Amniotic stem cell (primary cell): Measurements from ENCODE around the gene GTF2A1L.

Experiments used
- DNase-seq: peaks from one replicate; lab custom pipeline; 2025; lab: John Stamatoyannopoulos, UW

Gene GTF2A1L

DNA sequence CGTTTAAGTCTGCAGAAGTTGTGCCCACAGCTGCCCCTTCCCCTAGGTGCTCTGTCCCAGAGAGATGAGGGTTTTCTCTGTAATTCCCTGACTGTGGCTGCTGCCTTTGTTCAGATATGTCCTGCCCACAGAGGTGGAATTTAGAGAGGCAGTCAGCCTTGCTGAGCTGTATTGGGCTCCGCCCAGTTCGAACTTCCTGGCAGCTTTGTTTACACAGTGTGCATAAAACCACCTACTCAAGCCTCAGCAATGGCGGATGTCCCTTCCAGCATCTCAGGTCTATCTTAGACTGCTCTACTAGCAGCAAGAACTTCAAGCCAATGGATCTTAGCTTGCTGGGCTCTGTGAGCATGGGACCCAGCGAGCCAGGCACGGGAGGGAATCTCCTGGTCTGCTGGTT is 89.8 kb downstream of the GTF2A1L start:
- no peak for DNase-seq

DNA sequence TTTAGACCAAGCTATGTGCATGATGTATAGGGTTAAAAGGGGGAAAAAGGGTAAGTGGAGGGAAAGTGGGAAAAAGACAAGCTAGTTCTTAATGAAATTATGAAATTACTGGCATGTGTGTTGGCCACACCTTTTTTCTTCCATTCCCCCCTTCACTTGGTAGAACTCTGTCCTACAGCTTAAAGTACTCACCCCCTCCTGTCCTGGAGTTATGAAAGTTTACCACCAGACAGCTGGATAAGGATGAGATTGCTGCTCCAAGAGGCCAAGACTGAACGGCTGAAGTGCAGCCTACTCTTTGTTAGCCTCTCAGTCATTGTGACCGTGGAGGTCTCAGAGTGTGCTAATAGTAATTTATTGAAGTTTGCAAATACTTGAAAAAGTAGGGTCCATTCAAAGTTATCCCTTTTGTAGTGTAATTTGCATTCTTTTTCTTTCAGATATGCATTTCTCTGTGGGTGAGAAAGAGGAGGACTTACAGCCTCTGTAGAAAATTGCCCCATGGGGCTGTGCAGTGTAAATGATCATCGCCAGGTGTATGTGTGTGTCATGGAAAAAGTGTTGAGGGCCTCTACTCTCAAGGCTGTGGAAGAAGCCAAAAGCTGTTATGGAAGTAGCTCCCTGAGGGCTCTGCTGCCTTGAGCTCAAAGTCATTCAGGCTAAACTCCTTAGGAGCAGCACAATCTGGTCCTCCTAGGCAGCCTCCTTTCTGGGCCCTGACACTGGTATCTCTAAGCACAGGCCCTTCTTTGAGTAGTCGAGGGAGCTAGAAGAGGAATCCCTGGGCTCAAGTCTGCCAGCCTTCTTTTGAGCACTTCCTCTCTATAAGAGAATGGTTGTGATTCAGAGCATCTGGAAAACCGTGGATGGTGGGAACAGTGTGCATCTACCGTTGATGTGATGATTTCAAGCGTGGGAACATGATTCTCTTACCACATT is 91.7 kb downstream of the GTF2A1L start:
- no peak for DNase-seq

DNA sequence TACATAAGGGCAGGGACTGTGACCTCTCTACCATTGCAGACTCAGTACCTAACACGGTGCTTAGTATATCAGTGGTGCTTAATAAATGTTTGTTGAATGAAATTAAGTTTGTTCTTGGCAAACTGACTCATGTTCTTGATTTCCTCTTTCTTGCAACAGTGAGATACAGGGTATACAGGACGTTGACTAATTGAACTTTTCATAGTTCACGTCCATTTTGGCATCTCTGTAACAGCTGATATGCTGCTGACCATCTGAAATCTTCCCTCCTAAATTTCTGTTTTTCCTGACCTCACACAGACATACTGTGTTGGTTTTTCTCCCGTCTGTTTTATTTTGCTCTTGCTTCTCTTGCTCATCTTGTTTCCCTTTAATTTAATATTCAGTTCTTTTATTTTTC is 93.7 kb downstream of the GTF2A1L start:
- DNase-seq: no peak

DNA sequence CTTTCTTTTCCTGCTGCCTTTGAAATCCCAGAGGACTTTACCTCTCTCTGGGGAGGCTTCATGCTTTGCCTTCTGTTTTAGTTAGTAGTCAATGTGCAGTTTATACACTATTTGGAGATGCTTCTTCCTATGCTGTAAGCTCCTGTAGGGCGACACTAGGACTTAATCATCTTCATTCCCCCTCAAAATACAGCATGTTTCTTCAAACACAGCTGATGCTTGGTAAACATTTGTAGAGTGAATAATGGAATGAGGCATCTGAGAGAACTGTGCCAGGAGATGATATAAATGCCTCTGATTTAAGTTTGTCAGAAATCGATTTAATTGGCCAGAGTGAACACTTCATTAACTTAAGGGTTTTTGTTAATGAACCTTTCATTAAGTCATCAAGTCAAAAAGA is 94.5 kb downstream of the GTF2A1L start:
- no peak for DNase-seq

DNA sequence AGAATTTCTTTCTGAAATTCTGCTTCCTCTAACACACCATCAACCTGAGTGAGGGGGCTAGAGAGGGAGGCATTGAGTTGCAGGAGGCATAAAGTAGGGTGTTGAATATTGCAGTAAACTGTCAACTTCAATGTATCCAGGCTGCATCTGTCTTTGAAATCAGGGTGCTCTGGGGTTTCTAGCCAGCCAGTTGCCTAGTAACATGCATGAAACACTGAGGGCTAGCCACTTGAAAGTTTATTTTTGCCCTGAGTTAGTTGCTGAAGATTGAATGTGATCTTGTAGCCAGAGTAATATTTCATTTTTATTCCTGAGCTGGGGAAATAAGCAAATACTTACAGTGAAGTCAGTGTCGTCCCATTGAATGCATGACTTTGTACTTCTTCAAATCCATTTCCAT is 96.0 kb downstream of the GTF2A1L start:
- no peak for DNase-seq

DNA sequence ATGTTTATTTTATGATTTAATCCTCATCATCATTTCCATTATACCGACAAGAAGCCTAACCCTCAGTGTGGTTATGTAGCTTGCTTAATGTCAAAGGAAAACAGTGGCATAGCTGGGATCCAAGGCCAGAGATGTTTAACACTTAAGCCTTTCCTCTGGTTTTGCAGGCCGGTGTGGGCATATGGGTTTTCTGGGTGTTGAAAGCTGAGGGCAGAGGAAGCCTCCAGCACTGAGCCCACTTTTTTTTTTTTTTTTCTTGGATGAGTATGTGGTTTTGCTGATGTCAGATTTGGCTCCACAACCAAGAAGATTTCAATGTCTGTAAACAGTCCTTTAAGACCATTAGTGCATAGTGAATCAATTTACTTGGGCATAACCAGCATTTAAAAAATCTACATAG is 96.6 kb downstream of the GTF2A1L start:
- no peak for DNase-seq

DNA sequence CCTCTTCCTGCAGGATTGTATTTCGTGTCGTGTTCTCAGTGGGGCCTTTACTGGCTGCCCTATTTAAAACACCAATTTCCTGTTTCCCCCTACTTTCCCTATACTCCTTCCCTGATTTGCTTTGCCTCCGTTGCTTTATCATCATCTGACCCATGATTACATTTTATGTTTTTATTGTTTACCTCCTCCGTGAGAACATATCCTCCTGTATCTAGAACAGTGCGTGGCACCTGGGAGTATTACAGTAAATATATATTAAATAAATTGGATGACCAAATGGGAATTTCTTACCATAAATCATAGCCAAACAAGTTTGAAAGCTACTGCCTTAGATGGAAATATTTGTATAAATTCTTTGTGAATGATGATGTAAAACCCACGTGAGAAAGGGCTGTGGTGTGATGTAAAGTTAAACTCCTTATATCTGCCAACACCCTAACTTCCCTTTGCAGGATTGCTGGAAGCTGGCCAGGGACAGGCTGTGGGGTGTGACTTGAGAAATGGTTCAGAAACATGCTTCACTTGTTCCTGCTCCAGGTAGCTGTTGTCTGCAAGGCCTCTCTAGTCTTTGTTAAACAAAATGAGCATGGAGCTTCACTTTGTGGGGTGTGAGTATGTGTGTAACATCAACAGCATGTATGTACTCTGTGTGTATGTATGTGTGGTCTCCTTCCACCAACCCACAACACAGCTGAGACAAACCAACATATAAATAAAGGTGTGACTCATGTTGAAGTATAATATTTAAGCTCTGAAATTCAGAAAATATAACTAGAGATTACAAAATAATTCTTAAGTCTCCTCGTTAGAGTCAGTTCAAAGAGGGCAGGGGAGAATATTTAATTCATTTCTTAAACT is 97.6 kb downstream of the GTF2A1L start:
- no peak for DNase-seq

DNA sequence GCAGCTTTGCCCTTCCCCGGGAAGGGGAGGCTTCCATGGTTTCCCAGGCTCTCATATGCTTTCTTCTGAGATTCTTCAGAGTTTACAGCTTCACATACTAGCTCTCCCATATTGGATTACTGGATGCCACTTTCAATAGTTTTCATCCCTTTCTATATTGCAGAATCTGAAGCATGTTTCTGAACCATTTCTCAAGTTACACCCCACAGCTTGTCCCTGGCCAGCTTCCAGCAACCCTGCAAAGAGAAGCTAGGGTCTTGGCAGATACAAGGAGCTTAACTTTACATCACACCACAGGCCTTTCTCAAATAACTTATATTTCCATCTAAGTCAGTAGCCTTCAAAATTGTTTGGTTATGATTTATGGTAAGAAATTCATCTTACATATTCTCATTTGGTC is 98.3 kb downstream of the GTF2A1L start:
- DNase-seq: no peak

DNA sequence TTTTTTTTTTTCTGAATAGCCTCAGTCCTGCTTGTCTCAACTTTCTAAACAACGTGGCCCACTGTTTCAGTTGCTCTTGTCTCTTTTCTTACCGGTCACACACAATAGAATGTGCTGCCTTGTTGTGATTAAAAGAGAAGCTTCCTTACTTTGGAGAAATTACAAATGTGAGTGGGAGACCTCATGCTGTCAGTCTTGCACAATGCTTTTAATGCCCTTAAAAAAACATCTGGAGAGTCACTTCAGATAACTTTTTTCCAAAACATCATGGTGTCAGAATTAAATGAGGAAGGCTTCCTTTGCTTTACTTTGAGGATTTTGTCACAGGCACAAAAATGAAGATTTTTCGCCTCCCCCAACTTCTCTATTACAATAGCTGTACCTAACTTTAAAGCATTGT is 100.2 kb downstream of the GTF2A1L start:
- DNase-seq: no peak

DNA sequence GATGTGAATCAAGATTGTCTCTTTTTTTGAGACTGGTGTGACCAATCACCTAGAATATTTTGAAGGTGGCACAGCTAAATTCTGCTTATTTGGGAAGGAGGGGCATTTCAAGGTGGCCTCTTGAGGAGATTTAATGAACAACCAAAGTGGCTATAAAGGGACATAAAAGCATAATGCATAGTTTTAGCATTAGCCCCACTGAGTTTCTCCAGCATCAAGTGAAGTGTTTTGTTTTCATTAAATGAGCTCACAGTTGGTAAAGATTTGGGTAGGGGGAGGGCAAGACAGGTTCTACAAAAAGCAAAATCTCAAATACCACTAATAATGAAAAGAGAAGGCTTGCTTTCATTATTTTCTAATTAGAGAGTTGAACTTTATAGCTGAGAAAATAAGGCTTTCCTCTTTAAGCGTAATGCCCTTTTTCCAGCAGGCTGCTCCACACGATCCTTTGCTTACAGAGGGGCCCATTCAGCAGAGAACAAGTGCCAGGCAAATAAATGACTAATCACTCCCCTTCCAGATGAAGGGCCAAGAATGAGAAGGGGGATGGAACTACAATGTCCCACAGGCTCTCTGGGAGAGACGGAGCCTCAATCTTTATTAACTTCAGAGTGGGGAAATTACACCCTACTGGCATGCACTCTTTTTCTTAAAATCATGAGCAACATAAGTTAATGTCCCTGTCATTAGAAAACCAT is 102.0 kb downstream of the GTF2A1L start:
- no peak for DNase-seq

DNA sequence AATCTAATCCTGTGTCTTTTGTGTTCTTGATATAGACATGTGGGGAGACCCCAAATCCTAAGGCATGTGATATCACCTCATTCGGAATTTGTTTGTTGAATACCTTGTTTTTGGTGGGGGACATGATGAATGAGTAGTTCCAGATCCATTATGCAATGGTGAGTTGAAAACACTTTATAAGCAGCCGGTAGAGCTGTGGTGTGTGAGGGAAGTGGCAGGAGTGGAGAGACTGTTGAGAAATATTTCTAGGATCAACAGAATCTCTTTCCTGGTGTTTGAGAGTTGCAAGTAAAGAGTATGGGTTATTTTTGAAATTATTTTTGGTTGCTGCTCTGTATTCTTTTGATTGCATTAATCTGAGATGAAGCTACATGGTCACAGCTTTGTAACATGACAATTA is 103.5 kb downstream of the GTF2A1L start:
- no peak for DNase-seq

DNA sequence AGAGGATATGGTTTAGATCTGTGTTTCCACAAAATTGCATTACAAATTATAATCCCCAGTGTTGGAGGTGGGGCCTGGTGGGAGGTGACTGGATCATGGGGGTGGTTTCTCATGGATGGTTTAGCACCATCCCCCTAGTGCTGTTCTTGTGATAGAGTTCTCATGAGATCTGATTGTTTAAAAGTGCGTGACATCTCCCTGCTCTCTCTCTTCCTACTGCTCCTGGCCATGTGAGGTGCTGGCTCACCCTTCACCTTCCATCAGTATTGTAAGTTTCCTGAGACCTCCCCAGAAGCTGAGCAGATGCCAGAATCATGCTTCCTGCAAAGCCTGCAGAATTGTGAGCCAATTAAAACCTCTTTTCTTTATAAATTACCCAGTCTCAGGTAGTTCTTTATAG is 104.7 kb downstream of the GTF2A1L start:
- DNase-seq: no peak

DNA sequence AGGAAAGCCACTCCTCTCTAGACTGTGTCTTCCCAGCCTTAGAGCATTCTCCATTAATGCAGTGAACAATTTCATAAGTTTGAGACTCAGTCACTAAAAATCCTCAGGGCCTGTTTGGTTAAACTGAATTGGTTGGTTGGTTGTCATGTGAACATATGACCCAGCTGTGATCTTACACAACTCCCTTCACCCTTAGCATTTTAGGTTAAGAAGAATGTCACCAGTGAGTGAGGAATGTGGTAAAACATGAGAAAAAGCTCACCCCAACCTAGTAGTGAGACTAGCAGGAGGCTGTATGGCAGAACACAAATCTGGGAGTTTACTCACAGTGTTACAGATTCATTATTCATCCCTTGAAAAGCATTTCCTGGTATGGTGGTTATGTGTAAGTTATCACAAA is 105.5 kb downstream of the GTF2A1L start:
- peak; percentile 57 for DNase-seq

DNA sequence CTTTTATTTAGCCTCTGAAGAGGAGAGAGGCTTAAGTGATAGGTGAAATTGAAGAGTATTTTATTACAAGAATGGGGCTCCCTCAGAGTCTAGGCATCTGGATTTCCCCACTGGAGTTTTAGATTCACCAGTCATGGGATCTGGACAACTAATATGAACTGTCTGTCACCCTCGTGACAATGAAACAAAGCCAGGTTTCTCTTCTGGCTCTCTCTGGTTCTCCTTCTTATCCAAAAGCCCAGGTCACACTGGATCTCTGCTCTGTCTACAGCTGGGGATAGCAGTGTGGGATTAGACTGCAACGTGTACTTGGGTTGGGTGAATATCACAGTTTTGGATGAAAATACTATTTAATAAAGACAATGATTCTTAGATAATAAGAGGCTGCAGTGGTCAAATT is 106.6 kb downstream of the GTF2A1L start:
- no peak for DNase-seq

DNA sequence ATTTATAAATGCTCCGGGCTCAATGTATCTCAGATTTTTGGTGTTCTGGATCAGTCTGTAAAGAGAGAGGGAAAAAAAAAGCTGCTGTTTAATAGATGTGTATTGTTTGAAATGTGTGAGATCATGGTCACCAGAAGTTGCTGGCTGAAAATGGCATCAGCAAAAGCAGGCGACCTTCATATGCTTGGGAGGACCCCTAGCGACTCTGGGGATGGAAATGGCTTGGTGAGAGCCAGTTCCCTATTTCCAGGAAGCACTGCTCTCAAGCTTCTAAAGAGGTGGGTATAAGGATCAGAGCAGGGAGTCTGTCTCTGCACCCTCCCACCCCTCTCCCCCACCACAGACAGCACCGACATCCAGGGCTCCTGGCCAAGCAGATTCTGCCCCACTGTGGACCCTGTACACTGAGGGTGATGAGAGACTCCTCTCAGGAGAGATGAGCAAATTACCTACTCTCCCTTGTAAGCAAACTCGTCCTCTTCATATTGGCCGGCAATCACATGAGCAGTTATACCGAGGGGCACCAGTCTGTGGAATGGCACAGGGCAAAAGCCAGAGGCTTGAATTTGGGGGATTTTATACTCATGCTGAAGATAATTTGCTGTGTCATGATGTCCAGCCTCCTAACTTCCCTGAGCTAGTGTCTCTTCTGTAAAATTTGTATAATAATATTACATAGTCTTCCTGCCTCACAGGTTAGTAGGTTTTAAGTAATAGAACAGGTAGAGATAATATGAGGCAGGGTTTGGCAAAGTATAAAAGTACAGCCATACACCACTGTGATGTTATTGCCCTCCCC is 108.2 kb downstream of the GTF2A1L start:
- DNase-seq: no peak

DNA sequence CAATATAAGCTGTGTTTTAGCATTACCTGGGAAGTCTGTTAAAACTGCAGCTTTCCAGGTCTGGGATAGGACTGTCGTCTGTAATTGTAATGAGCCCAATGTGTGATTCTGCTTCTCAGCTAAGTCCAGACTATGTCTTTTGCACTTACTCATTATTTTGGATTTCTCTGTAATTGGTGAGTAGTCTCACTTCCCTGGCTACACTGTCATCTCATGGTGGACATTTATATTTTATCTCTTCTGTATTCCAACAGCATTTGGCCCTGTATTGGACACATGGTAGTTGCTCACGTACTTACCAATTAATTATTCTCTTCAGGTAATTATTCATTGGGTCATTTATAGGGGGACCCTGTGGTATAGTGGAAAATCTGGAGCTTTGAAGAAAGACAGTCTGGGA is 109.9 kb downstream of the GTF2A1L start:
- peak; percentile 61 for DNase-seq

DNA sequence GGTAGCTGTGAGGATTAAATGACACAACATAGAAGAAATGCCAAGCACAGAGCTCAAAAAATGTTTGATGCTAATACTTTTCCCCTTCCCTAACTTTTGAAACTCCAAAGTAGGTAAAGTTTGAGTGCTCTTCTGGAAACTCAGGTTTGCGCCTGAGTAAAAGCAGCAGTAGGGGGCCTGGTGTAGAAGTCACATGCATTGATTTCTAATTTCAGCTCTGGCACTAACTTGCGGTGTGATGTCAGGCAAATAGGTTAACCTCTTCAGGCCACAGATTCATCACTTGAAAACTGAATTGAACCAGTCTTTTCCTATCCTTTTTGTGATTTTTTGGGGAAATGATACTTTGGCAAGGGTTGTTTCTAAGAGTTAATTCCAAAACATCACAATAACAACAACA is 110.6 kb downstream of the GTF2A1L start:
- no peak for DNase-seq

DNA sequence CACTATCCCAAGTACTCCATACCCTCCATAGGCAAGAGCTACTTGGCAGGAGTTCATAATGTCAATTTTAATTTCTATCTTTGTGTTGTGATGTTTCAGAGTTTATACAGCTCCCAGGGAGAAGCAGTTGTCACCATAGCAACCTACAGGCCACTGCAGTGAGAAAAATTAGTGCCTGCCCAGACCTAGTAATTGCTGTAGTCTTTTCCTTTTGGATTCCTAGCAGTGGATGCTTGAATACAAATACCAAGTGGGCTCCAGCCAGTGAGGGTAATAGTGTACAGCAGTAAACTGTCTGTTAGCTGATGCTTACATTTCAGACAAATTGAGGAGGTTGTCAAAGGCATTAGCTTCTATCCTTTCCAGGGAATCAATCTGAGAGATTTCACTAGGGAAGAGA is 111.2 kb downstream of the GTF2A1L start:
- DNase-seq: no peak
